Sigmoid colon (tissue), 4 donors: ENCODE measurements around the gene SOS1.

ENCODE experiments used
- EP300 ChIP-seq, 4 donors: sonication (generic); formaldehyde crosslinking; IDR thresholded peaks; one replicate each; pipeline ENCODE4 v1.6.1; 2017; ENCODE audit warnings: antibody characterized with exemption in 4 of 4
- POLR2A ChIP-seq, 2 donors: fragments of 450-650 bp; IDR thresholded peaks; one replicate each; pipeline ENCODE4 v1.6.1; 2016; ENCODE audit warnings: antibody characterized with exemption in 2 of 2, mild to moderate bottlenecking in 2 of 2, moderate library complexity in 2 of 2
- POLR2AphosphoS5 ChIP-seq, 4 donors: sonication (generic); formaldehyde crosslinking; IDR thresholded peaks; one replicate each; pipeline ENCODE4 v1.6.1; 2017; ENCODE audit warnings: antibody characterized with exemption in 4 of 4
- TF ChIP-seq, protein P1 (sequence below), 4 experiments: fragments of 450-650 bp in 3 of 4; fragments of 200-600 bp in 1 of 4; IDR thresholded peaks; one replicate each; pipeline ENCODE4 v1.5.1; 2016 to 2019; ENCODE audit warnings: antibody characterized with exemption in 4 of 4, mild to moderate bottlenecking in 3 of 4, moderate library complexity in 2 of 4

DNA sequence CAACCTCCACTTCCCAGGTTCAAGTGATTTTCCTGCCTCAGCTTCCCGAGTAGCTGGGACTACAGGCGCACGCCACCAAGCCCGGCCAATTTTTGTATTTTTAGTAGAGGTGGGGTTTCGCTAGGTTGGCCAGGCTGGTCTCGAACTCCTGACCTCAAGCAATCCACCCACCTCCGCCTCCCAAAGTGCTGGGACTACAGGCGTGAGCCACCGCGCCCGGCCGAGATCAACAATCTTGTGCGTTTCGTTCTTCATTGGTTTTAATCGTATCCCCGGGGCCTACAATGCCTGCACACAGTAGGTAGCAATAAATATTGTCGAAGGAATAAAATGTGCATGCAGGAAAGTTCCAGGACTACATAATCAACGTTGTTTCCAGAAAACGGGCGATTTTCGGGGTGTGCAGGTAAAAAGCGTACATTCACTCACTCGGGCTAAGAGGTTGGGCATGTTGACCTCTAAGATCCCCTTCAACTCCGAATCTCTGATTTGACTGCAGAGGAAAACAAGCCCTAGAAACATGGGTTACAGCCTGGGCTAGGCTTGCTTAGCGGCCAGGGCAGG is 2.7 kb upstream of the SOS1 start:
- no peak for TF ChIP-seq EP300 (IDR thresholded peaks at IDR 0.05)
- TF ChIP-seq, protein P1, sequence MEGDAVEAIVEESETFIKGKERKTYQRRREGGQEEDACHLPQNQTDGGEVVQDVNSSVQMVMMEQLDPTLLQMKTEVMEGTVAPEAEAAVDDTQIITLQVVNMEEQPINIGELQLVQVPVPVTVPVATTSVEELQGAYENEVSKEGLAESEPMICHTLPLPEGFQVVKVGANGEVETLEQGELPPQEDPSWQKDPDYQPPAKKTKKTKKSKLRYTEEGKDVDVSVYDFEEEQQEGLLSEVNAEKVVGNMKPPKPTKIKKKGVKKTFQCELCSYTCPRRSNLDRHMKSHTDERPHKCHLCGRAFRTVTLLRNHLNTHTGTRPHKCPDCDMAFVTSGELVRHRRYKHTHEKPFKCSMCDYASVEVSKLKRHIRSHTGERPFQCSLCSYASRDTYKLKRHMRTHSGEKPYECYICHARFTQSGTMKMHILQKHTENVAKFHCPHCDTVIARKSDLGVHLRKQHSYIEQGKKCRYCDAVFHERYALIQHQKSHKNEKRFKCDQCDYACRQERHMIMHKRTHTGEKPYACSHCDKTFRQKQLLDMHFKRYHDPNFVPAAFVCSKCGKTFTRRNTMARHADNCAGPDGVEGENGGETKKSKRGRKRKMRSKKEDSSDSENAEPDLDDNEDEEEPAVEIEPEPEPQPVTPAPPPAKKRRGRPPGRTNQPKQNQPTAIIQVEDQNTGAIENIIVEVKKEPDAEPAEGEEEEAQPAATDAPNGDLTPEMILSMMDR (IDR thresholded peaks at IDR 0.05): no peak
- no peak for TF ChIP-seq POLR2A (IDR thresholded peaks at IDR 0.05)
- no peak for TF ChIP-seq POLR2AphosphoS5 (IDR thresholded peaks at IDR 0.05)
